ENCODE data around the gene EYS.

EYS gene

DNA sequence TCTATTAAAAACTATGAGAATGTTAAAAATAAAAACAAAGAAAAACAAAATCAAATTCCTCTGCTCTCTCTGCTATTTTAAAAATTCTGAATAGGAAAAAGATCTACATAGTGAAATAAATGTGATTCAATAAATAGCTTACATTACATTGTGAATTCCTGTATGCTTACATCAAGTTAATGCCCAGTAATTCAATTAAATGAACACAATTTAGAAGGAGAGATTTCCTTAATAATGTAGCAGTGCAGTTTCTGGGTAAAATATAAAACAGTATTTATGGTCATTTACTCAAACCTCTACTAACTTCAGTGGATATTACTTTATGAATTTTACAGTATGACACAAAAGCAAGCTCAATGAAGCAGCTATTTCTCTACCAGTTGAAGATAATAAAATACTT is 594.6 kb downstream of the EYS start:
- Mint-ChIP-seq H3K4me3 (no peak overlapping the region), H3K9me3 (no peaks in the 10 kb centered on the region), H3K4me1 (no peaks in the 10 kb centered on the region), H3K27me3 (no peaks in the 10 kb centered on the region), H3K36me3 (no peaks in the 10 kb centered on the region), H3K27ac (no peak overlapping the region)
- DNase-seq: no peak
- ATAC-seq (replicated peaks): no peak

GRCh38 chr6:65110031-65110430 is 597.0 kb downstream of the EYS start:
- Mint-ChIP-seq H3K36me3 (no peaks in the 10 kb centered on the region), H3K4me3 (no peak overlapping the region), H3K27ac (no peak overlapping the region), H3K9me3 (no peaks in the 10 kb centered on the region), H3K27me3 (no peaks in the 10 kb centered on the region), H3K4me1 (no peaks in the 10 kb centered on the region)
- ATAC-seq (replicated peaks): no peak
- no peak for DNase-seq

GRCh38 chr6:65098349-65098748 is 608.7 kb downstream of the EYS start:
- Mint-ChIP-seq H3K27ac (no peak overlapping the region), H3K36me3 (no peaks in the 10 kb centered on the region), H3K9me3 (no peaks in the 10 kb centered on the region), H3K4me1 (no peaks in the 10 kb centered on the region), H3K27me3 (no peaks in the 10 kb centered on the region), H3K4me3 (no peak overlapping the region)
- DNase-seq: no peak
- ATAC-seq (replicated peaks): no peak

DNA sequence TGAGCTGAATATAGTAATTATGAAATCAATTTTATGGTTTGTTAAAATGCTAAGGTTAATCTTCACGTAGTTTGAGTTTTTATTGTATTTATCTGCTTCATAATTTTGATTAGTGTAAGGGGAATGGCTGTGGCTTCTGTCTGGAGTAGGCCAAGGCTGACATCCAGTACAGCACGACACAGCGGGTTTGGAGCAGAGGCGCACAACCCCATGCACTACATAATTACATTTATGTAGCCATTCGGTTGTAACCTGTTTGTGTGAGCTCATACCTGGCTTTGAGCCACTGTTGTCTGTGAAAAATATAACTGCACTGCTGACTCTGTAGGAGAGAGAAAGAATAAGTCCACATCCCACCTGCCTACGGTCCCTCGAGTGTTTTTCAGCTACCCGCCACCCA is 615.5 kb downstream of the EYS start:
- H3K4me1 Mint-ChIP-seq: no peaks in the 10 kb centered on the region
- no peak for ATAC-seq (replicated peaks)
- no peaks in the 10 kb centered on the region for H3K36me3 Mint-ChIP-seq
- no peak for DNase-seq
- no peak overlapping the region for H3K4me3 Mint-ChIP-seq
- H3K27me3 Mint-ChIP-seq: no peaks in the 10 kb centered on the region
- H3K27ac Mint-ChIP-seq: no peak overlapping the region
- H3K9me3 Mint-ChIP-seq: peaks cover 7 to 8% of the 10 kb centered on the region in 2 donors

GRCh38 chr6:65088575-65088974 is 618.5 kb downstream of the EYS start:
- H3K27ac Mint-ChIP-seq: no peak overlapping the region
- ATAC-seq (replicated peaks) (no peak), DNase-seq (no peak)
- no peak overlapping the region for H3K4me3 Mint-ChIP-seq
- H3K9me3 Mint-ChIP-seq: peaks cover 11 to 12% of the 10 kb centered on the region in 2 donors
- H3K36me3 Mint-ChIP-seq: no peaks in the 10 kb centered on the region
- no peaks in the 10 kb centered on the region for H3K4me1 Mint-ChIP-seq
- no peaks in the 10 kb centered on the region for H3K27me3 Mint-ChIP-seq

DNA sequence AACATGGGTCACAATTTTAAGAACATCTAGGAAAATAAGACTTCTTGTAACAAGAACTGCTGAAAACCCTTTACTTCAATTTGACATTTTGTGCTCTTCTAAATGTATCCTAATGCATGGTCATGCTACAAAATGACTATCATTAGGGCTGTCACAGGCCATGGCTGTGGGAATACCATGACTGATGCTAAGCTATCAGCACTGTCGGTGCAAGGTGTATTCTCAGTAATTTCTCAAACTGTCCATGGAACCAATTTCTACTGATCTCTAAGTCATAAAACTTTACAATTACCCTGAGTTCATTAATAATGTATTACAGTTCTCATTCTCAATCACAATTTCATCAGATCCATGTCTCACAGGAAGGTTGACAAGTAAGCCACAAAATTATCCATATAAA is 625.3 kb downstream of the EYS start:
- no peak overlapping the region for H3K27ac Mint-ChIP-seq
- H3K4me1 Mint-ChIP-seq: no peaks in the 10 kb centered on the region
- no peaks in the 10 kb centered on the region for H3K27me3 Mint-ChIP-seq
- H3K9me3 Mint-ChIP-seq: peaks cover 4% of the 10 kb centered on the region in 2 donors
- ATAC-seq (replicated peaks) (no peak), DNase-seq (no peak)
- H3K36me3 Mint-ChIP-seq: no peaks in the 10 kb centered on the region
- no peak overlapping the region for H3K4me3 Mint-ChIP-seq

- ATAC-seq (replicated peaks) (no peak), DNase-seq (no peak)
- H3K4me3 Mint-ChIP-seq: no peak overlapping the region
- no peak overlapping the region for H3K27ac Mint-ChIP-seq
- H3K9me3 Mint-ChIP-seq: peaks cover 0 to 4% of the 10 kb centered on the region in 2 donors
- no peaks in the 10 kb centered on the region for H3K27me3 Mint-ChIP-seq
- no peaks in the 10 kb centered on the region for H3K4me1 Mint-ChIP-seq
- H3K36me3 Mint-ChIP-seq: no peaks in the 10 kb centered on the region
Observed at GRCh38 chr6:65075705-65076230, 631.3 kb downstream of the EYS start.

DNA sequence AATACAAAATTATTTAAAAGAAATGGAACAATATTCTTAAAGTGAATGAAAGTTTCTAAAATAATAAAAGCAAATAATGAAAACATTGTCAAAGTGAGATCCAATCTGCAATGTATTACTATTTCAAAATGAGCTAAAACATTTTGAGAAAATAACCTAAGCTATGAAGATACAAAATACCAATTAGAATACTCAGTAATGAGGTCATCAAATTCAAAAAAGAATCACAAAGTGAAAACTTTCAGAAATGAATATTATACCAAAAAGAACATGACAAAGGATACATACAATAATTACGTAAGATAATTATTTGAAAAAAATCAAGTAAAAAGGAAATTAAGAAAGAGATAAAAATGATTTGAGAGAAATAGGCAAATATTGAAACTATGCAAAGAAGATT is 634.5 kb downstream of the EYS start:
- ATAC-seq (replicated peaks): no peak
- no peaks in the 10 kb centered on the region for H3K36me3 Mint-ChIP-seq
- peaks cover 0 to 7% of the 10 kb centered on the region in 2 donors for H3K9me3 Mint-ChIP-seq
- no peak for DNase-seq
- no peak overlapping the region for H3K27ac Mint-ChIP-seq
- H3K4me3 Mint-ChIP-seq: no peak overlapping the region
- H3K4me1 Mint-ChIP-seq: no peaks in the 10 kb centered on the region
- no peaks in the 10 kb centered on the region for H3K27me3 Mint-ChIP-seq

GRCh38 chr6:65071480-65071879 is 635.5 kb downstream of the EYS start:
- no peak overlapping the region for H3K27ac Mint-ChIP-seq
- H3K9me3 Mint-ChIP-seq: peaks cover 0 to 7% of the 10 kb centered on the region in 2 donors

GRCh38 chr6:65064844-65065243 is 642.2 kb downstream of the EYS start:
- H3K27ac Mint-ChIP-seq: no peak overlapping the region
- no peak for ATAC-seq (replicated peaks)

More at GRCh38 chr6:65071480-65071879, 635.5 kb downstream of the EYS start:
- H3K4me1 Mint-ChIP-seq: no peaks in the 10 kb centered on the region
- no peak overlapping the region for H3K4me3 Mint-ChIP-seq
- no peaks in the 10 kb centered on the region for H3K27me3 Mint-ChIP-seq
- ATAC-seq (replicated peaks): no peak
- no peak for DNase-seq
- no peaks in the 10 kb centered on the region for H3K36me3 Mint-ChIP-seq

DNA sequence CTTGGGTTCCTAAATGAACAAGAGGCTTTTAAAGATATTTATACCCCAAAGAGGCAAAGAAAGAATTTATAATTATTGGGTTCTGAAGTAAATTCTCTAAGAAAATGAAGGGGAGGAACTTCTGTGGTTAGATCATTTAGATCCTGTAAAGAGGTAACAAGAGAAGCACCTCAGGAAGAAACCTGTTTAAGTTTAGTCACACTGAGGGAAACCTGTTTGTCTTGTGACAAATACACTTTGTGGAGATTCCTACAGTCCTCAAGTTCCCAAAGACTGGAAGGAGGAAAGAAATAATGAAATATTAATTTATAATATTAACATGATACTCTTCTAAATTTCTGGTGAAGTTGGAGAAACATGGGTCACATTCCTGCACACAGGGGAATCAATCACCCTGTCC is 647.5 kb downstream of the EYS start:
- DNase-seq (no peak), ATAC-seq (replicated peaks) (no peak)
- no peaks in the 10 kb centered on the region for H3K36me3 Mint-ChIP-seq
- no peak overlapping the region for H3K4me3 Mint-ChIP-seq
- H3K9me3 Mint-ChIP-seq: peaks cover 2 to 3% of the 10 kb centered on the region in 2 donors
- no peaks in the 10 kb centered on the region for H3K4me1 Mint-ChIP-seq
- no peaks in the 10 kb centered on the region for H3K27me3 Mint-ChIP-seq
- H3K27ac Mint-ChIP-seq: no peak overlapping the region

More at GRCh38 chr6:65064844-65065243, 642.2 kb downstream of the EYS start:
- H3K9me3 Mint-ChIP-seq: peaks cover 2 to 3% of the 10 kb centered on the region in 2 donors
- H3K27me3 Mint-ChIP-seq: no peaks in the 10 kb centered on the region
- no peak for DNase-seq
- H3K4me3 Mint-ChIP-seq: no peak overlapping the region
- no peaks in the 10 kb centered on the region for H3K36me3 Mint-ChIP-seq
- H3K4me1 Mint-ChIP-seq: no peaks in the 10 kb centered on the region

- Mint-ChIP-seq H3K36me3 (no peaks in the 10 kb centered on the region), H3K9me3 (peaks cover 2 to 3% of the 10 kb centered on the region in 2 donors), H3K4me1 (no peaks in the 10 kb centered on the region), H3K27me3 (no peaks in the 10 kb centered on the region), H3K27ac (no peak overlapping the region), H3K4me3 (no peak overlapping the region)
- ATAC-seq (replicated peaks) (no peak), DNase-seq (no peak)
Observed at GRCh38 chr6:65055545-65055944, 651.5 kb downstream of the EYS start.

DNA sequence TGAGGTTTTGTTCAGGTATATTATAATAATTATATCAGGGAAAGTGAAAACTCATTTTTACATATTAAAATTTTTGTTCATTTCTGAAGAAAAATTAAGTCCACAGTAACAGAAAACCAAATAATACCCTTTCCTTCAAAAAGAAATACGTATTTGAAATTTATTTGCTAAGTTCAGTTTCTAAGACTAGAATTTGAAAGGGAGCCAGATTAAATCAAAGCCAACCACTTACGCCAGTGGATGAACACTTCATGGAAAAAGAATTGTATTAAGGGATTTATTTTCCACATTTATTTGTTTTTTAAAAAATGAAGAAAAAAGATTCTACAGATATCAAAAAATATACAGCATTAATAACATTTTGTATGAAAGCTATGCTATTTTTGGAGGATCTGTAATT is 654.4 kb downstream of the EYS start:
- ATAC-seq (replicated peaks) (no peak), DNase-seq (no peak)
- Mint-ChIP-seq H3K36me3 (no peaks in the 10 kb centered on the region), H3K27ac (no peak overlapping the region), H3K4me1 (no peaks in the 10 kb centered on the region), H3K9me3 (peaks cover 0 to 3% of the 10 kb centered on the region in 2 donors), H3K4me3 (no peak overlapping the region), H3K27me3 (no peaks in the 10 kb centered on the region)

- Mint-ChIP-seq H3K4me1 (no peaks in the 10 kb centered on the region), H3K4me3 (no peak overlapping the region), H3K27me3 (no peaks in the 10 kb centered on the region), H3K9me3 (peaks cover 0 to 3% of the 10 kb centered on the region in 2 donors), H3K27ac (no peak overlapping the region), H3K36me3 (no peaks in the 10 kb centered on the region)
- ATAC-seq (replicated peaks) (no peak), DNase-seq (no peak)
Observed at GRCh38 chr6:65045801-65046200, 661.2 kb downstream of the EYS start.

DNA sequence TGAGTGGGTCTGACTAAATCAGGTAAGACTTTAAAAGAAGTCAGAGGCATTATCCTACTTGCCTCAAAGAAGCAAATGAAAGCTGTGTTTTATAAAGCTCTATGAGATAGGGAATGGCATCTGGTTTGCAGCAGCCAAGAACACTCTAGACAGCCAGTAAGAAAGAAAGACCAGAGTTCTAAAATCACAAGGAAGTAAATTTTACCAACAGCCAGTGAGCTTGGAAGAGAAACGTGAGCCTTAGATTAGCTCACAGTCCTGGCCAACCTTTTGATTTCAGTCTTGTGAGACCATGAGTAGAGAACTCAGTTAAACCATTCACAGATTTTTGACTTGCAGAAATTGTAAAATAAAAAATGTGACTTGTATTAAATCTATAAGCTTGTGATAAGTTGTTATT is 693.0 kb downstream of the EYS start:
- Mint-ChIP-seq H3K9me3 (peaks cover 3 to 4% of the 10 kb centered on the region in 2 donors), H3K27ac (no peak overlapping the region), H3K4me1 (no peaks in the 10 kb centered on the region)

GRCh38 chr6:65006788-65007187 is 700.2 kb downstream of the EYS start:
- Mint-ChIP-seq H3K4me3 (no peak overlapping the region), H3K4me1 (no peaks in the 10 kb centered on the region), H3K27ac (no peak overlapping the region), H3K36me3 (no peaks in the 10 kb centered on the region), H3K9me3 (peaks cover 7 to 11% of the 10 kb centered on the region in 2 donors), H3K27me3 (no peaks in the 10 kb centered on the region)
- DNase-seq (no peak), ATAC-seq (replicated peaks) (no peak)

More for the DNA sequence above, 693.0 kb downstream of the EYS start:
- Mint-ChIP-seq H3K36me3 (no peaks in the 10 kb centered on the region), H3K27me3 (no peaks in the 10 kb centered on the region), H3K4me3 (no peak overlapping the region)
- no peak for ATAC-seq (replicated peaks)
- DNase-seq: no peak
